Endometrial microvascular endothelial cells (primary cell): Measurements from ENCODE around the gene SEPTIN3. TPM values are rescaled to one million over a fixed set of nuclear protein-coding genes. Genes with fewer than 3 reads are reported as not detected.

Source experiments
- in situ Hi-C: cut with HindIII; loops from 2 replicates; pipeline ENCODE4 v1.10.0; 2017; ENCODE audit warnings: low sequenced_read_pairs, low pct_unique_long_range_greater_than_20kb; ENCODE audit errors: inconsistent ontology term
- total RNA-seq: library from RNA; depleted of rRNA; stranded (reverse); fragments of >200 nt; gene quantifications from one replicate; pipeline ENCODE4 v1.2.3, GENCODE V29; 2015; ENCODE audit errors: inconsistent ontology term

Gene SEPTIN3
- total RNA-seq, 1 donor from 2014 or later, result not detected

- in situ Hi-C loops, result no loop called here
Observed at GRCh38 chr22:41970601-41971000, 1.4 kb downstream of the SEPTIN3 start.

GRCh38 chr22:41971431-41971830, 2.2 kb downstream of the SEPTIN3 start:
- in situ Hi-C loops, result no loop called here

- in situ Hi-C loops, result no loop called here
Observed at GRCh38 chr22:41974691-41975290, 5.5 kb downstream of the SEPTIN3 start.

- in situ Hi-C loops, result no loop called here
Observed at GRCh38 chr22:41975299-41976069, 6.2 kb downstream of the SEPTIN3 start.

GRCh38 chr22:41976070-41976901, 7.0 kb downstream of the SEPTIN3 start:
- in situ Hi-C loops, result no loop called here

GRCh38 chr22:41976961-41977566, 7.8 kb downstream of the SEPTIN3 start:
- in situ Hi-C loops, result no loop called here

- in situ Hi-C loops, result no loop called here
Observed at GRCh38 chr22:41978732-41979131, 9.5 kb downstream of the SEPTIN3 start.

GRCh38 chr22:41979423-41980250, 10.4 kb downstream of the SEPTIN3 start:
- in situ Hi-C loops, result no loop called here

GRCh38 chr22:41982865-41983264, 13.6 kb downstream of the SEPTIN3 start:
- in situ Hi-C loops, result no loop called here

- in situ Hi-C loops, result no loop called here
Observed at GRCh38 chr22:41983513-41984405, 14.5 kb downstream of the SEPTIN3 start.

- in situ Hi-C loops, result no loop called here
Observed at GRCh38 chr22:41987276-41987675, 18.0 kb downstream of the SEPTIN3 start.

GRCh38 chr22:41989246-41989645, 20.0 kb downstream of the SEPTIN3 start:
- in situ Hi-C loops, result no loop called here

- in situ Hi-C loops, result no loop called here
Observed at GRCh38 chr22:41991111-41991510, 21.9 kb downstream of the SEPTIN3 start.

GRCh38 chr22:41992496-41992895, 23.3 kb downstream of the SEPTIN3 start:
- in situ Hi-C loops, result no loop called here

- in situ Hi-C loops, result no loop called here
Observed at GRCh38 chr22:41995211-41995610, 26.0 kb downstream of the SEPTIN3 start.

GRCh38 chr22:41996826-41997225, 27.6 kb downstream of the SEPTIN3 start:
- in situ Hi-C loops, result no loop called here

GRCh38 chr22:41998361-41999261, 29.4 kb downstream of the SEPTIN3 start, which contains the start of gene WBP2NL:
WBP2NL (plus strand) TSS chr22:41998788; CDS start chr22:41998819, 31 bp downstream.
- in situ Hi-C loops, result no loop called here
